GM19397 (cell line): ENCODE data around the gene ZC3H15.
"Not testable (repeated sequence)": the region's sequence is repeated elsewhere in the genome, so short reads cannot be mapped to it uniquely, and the experiment has no call there.

Experiments
- ATAC-seq: cut with Tn5 transposase; IDR thresholded peaks from one replicate; pipeline ENCODE4 v1.9.1; 2021; ENCODE audit warnings: mild to moderate bottlenecking, moderate library complexity; ENCODE audit not compliant: unreplicated experiment

Gene ZC3H15

DNA sequence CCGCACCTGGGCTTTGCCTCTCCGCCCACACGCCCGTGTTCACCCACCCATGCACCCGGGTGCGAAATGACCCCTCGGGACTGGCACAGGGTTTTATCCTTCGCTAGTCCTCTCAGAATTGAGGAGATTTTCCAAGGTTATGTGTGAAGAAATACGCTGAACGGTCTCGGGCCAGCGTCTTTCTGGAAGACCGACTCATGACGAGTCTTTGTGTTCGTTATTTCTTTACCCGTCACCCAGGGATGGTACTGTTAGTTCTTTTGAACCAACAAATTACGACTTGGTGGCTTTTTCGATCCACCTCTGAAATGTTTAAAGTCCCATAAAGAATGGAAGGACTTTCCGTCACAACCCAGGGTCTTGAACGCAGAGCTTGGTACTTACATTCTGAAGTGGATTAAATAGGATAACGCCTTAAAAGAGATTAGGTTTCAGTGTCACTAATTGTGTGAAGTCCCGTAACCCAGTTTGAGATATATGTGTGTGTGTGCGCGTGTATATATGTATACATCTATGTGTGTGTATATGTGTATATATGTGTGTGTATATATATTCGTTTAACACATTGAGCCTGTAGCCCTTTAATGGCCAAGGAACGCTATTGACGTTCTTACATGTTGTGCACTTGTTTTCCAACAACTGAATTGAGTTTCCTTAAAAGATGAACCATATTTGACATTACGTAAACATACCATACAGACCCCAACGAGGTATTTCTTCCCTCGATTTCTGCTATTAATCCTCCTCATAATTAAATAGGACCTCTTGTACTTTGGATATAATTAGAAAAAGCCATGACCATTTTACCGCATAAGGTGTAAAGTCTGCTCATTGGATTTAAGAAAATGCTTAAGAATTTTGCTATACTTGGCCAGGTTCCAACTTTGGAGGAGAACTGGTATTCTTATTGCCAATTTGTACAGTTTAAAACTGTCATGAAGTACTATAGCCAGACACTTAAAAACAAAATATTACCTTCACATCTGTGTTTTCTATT lies 889 bp downstream of the ZC3H15 start:
- ATAC-seq, result no peak

DNA sequence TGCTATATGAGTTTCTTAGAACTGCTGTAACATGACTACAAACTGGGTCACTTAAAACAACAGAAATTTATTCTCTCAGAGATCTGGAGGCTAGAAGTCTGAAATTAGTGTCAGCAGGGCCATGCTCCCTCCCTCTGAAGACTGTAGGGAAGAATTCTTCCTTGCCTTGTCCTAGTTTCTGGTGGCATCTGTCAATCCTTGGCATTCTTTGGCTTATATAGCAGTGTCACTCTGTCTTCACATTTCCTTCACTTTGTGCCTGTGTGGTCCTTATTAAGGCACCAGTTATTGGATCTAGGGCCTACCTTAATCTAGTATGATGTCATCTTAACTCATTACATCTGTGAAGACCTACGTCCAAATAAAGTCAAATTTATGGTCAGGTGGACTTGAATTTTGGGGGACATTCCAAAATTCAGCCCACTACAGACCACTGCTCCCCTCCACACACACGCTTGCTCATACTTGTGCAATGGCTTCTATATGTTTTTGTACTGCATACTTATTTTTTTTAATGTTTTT lies 7.6 kb downstream of the ZC3H15 start:
- ATAC-seq, result no peak

DNA sequence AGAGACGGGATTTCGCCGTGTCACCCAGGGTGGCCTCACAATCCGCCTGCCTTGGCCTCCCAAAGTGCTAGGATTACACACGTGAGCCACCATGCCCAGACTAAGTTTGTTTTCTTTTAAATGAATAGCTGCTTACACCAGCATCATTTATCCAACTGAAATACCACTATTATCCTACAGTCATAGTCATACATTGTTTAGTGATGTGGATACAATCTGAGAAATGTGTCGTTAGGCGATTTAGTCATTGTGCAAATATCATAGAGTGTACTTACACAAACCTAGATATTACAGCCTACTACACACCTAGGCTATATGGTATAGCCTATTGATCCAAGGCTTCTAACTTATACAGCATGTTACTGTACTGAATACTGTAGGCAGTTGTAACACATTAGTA lies 10.3 kb downstream of the ZC3H15 start:
- no peak for ATAC-seq

DNA sequence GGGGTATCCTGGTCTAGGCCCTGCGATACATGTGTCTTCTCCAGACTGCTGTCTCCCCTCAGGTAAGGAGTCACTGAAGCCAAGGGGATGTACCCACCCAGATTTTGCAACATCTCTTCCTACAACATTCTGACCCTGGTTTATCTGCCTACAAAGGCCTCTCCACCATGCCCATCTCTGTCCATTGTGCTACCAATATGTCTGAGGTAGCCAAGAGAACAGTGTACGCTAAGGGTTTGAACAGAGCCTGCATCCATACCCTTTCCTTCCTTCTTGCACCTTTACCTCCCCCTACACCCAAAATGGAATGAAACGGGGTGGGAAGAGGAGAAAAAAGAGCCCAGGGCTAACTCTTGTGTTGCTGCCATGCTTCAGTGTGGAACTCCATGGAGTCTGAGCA lies 11.9 kb downstream of the ZC3H15 start:
- ATAC-seq, result no peak

DNA sequence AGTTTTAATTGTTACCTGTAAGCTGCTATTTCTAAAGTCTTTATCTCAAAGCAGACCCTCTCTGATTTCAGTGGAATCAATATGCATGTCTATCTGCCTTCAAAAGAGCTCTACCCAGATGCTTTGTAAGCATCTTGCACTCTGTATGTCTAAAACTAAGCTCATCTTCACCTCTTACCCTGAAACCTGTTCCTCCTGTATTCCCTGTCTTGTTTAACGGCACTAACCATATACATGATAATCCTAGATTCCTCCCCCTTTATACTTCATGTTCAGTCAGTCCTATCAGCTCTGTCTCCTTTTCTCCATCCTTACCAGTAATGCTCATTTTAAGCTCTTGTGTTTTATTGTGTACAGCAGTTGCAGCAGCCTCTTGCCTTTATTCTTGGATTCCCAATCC lies 12.8 kb downstream of the ZC3H15 start:
- ATAC-seq, result no peak

DNA sequence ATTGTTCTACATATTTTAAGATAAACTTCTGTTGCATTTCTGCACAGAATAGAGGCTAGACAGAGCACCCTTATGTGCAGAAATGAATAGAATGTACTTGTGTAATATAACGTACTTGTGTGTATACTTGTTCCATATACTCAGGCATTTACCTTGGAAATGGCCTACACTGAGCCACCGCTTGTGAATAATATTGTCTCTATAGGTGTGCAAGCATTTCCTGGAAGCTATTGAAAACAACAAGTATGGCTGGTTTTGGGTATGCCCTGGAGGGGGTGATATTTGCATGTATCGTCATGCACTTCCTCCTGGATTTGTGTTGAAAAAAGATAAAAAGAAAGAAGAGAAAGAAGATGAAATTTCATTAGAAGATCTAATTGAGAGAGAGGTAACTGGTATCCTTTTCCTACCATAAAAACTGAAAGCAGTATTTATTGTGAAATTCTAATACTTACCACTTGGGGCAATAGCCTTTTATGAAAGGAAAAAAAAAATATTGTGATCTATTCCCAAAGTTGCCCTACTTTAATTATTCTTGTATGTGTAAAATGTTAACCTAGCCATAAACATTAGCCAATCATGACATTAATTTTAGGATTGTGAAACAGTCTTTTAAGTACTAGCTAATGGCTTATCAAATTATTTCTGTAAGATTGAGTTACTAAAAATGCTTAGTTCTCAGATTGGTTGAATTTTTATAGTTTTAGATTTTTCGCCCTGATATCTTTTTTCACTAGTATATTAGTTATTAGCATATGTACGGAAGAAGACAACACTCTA lies 18.0 kb downstream of the ZC3H15 start:
- no peak for ATAC-seq

DNA sequence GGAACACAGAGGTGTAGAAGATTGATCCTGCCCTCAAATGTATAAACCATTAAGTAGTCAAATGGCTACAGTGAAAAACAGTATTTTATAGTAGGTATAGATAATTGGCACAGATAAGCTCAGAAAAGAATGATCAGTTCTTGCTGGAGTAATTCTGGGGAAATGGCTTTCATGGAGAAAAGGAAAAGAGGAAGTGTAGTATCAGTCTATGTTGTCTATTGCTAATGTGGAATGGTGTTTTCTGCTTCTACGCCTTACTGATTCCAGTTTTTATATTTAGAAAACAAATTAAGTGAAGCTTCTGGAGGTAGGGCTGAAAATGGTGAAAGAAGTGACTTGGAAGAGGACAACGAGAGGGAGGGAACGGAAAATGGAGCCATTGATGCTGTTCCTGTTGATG lies 22.2 kb downstream of the ZC3H15 start:
- ATAC-seq, result no peak

DNA sequence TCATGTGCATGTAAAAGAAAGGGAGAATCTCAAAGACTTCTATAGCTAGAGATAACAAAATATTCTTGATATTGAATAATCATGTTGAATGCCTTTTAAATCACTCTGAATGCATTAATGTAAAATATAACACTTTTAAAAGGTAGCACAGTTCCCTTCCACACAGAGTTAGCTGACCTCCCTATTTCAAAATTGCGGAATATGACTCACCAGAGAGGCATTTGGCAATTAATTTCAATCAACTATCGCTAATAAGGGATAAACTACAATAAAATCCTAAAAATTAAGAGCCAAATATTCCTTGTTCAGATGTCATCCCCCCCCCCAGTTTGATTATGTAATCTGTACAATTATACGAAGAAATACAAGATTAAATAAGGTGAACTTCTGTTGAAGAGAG lies 29.3 kb downstream of the ZC3H15 start:
- ATAC-seq, result no peak

DNA sequence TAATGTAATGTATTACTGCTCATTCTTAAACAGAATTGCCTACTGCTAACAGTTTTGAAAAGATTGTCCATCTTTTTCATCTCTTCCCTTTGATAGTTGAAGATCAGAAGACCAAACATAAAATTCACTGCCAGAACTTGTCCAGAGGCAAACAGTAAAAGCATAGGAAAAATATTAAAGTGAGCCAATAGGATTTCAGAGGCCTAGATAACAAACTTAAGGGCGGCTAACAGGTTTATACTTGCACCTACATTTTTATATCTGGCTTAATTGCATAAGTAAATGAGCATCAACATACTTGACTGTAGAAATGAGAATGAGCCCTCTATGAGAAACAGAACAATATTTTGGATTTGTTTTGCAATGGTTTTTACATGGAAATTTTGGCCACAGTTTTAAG lies 30.3 kb downstream of the ZC3H15 start:
- ATAC-seq, result no peak

DNA sequence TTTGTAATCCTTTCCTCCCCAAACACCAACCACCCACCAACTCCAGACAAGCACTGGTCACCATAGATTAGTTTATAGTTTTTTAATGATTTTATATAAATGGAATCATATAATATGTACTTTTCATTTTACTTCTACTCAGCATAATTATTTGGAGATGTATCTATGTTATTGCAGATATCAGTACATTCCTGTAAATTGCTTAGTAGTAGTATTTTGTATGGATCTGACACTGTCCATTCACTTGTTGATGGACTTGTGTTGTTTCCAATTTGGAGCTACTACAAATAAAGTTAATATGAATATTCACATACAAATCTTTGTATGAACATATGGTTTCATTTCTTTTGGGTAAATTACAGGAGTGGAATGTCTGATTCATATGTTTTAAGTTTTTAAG lies 31.0 kb downstream of the ZC3H15 start:
- no peak for ATAC-seq

DNA sequence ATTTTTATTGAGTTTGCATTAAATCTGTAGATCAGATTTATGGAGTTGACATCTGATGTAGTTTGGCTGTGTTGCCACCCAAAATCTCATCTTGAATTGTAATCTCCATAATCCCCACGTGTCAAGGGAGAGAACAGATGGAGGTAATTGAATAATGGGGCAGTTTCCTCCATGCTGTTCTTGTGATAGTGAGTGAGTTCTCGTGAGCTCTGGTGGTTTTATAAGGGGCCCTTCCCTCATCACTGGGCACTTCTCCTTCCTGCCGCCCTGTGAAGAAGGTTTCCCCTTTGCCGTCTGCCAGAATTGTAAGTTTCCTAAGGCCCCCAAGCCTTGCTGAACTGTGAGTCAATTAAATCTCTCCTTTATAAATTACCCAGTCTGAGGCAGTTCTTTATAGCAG lies 32.2 kb downstream of the ZC3H15 start:
- ATAC-seq, result no peak

DNA sequence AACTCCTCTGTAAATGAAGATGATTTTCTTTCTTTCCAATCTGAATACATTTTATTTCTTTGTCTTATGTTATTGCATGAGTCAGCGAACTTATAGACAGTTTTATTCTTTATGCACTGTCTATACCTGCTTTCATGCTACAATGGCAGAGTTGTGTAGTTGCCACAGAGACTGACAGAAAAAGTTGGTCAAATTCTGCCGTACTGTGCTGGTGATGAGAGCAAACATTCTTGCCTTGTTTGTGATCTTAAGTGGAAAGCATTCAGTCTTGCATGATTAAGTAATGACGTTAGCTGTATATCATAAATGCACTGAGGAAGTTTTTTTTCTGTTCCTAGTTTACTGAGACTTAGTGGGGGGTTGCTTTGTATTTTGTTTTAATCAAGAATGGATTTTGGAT lies 32.9 kb downstream of the ZC3H15 start:
- no peak for ATAC-seq

DNA sequence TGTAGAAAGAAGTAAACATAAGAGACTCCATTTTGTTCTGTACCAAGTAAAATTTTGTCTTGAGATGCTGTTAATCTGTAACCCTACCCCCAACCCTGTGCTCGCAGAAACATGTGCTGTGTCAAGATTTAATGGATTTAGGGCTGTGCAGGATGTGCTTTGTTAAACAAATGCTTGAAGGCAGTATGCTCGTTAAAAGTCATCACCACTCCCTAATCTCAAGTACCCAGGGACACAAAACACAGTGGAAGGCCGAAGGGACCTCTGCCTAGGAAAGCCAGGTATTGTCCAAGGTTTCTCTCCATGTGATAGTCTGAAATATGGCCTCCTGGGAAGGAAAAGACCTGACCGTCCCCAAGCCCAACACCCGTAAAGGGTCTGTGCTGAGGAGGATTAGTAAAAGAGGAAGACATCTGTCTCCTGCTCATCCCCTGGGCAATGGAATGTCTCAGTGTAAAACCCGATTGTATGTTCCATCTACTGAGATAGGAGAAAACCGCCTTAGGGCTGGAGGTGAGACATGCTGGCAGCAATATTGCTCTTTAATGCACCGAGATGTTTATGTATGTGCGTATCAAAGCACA lies 35.6 kb downstream of the ZC3H15 start:
- ATAC-seq, result not testable (repeated sequence)

DNA sequence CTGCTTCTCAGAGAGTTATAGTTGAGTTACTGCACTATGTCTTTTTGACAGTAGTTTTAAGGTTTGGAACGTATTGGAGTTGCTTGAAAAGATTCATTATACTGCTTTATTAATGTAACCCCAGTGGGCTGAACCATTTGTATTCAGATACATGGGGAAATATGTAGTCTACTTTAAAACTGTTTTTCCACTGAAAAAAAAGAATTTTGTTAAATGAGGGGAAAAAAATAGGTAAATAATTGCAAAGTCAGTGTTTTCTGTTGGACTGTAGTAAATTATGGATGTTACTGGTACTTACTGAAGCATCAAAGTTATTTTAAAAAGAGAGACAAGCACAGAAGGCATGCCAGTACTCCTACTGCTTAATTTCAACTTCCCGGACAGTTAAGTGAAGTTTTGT lies 36.4 kb downstream of the ZC3H15 start:
- no peak for ATAC-seq

DNA sequence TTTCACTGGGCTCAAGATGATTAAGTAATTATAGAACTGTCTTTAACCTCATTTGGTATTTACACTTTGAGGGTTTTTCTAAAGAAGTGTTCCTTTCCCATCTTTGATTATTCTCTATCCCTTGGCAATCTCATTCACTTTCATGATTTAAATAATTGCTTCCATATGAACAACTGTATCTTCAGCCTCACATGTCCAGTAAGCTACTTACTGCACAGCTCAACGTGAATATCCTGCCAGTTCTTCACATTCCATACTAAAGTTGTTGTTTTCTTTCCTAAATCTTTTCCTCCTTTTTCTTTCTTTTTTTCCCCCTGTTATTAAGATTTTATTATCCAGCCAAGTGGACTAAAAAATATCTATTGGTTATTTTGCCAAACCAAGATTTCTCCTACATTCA lies 37.7 kb downstream of the ZC3H15 start:
- ATAC-seq, result no peak

DNA sequence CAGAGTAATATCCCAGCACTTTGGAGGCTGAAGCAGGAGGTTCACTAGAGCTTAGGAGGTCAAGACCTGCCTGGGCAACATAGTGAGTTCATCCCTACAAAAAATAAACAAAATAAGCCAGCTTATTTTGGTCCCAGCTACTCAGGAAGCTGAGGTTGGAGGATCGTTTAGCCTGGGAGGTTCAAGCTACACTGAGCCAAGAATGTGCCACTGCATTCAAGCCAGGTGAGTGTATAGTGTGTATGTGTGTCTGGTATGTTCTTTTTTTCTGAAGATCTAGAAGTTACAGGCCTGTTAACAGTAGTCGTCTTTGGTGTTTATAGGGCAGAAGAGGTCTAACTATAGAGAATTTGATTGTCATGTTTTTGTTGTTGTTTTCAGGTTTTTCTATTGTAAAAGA lies 40.2 kb downstream of the ZC3H15 start:
- no peak for ATAC-seq

DNA sequence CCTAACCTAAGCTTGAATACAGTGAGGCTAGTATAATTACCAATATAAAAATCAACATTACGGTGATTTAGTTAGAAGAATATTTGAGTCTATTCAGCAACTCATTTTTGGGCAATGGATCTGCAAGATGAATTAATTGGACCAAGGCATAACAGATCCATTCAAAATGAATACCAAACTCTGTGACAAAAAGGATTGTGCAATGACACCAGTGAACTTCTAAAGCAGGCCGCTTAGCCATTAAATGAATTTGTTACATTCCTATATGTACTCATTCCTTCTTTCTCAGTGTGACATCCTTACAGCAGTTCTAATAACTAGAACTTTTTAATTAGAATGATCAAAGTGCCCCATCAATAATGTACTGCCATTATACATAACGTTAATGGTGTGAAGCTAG lies 44.3 kb downstream of the ZC3H15 start:
- ATAC-seq, result no peak

DNA sequence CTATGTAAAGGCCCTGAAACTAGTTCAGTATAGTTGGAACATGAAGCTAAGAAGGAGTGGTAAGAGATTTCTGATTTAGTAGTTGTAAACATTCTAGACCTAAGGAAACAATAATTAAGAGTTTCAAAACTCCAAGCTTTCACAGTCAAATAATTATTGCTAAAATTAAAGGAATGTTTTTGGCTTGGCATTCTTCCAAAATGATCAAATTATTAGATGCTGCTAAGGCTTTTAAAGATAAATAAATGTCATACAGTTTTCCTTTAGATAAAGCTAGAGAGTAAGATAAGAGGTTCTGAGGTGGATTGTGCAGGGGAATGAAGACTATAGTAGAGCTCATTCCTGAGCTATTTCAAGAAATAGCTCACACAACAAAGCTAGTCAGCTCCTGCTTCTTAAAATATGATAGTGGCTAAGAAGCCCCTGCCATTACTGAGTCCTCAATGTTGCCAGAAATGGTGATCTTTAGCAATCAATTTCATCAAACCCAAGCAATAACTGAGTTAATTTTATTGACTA lies 45.3 kb downstream of the ZC3H15 start:
- ATAC-seq, result no peak

DNA sequence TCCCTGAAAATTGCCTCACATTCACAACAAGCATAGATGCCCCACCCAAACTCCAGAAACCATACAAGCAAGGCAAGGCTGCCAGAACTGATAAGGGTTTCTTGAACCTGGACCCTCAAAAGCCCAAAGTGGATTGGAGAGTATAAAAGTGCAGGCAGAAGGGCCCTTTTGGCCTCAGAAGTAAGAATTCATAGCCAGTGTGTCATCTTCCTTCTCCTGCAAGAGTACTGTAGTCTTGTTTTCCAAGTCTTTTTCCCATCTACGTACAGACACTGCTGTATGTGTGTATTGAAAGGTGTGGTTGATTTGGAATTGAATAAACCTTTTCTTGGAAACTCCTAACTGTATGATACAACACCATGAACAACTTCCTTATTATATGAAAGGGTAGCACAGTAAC lies 46.8 kb downstream of the ZC3H15 start:
- ATAC-seq, result no peak

DNA sequence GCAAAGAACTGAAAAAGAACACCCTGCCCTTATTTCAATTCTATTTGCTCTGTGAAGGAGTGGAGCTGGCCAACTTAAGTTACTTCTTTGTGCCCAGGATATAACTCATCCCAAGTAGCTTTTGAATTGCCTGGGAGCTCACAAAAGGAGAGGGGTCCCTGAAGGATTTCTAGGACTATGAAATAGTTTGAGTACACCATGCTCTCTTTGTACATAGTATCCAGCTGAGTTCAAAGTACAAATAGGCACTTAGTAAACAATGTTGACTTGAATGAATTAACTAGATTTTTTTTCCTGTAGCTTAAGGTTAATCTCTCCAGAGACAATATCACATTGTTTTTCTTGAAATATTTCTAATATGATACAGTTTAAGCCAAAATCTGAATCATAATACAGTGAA lies 47.7 kb downstream of the ZC3H15 start:
- ATAC-seq, result no peak

DNA sequence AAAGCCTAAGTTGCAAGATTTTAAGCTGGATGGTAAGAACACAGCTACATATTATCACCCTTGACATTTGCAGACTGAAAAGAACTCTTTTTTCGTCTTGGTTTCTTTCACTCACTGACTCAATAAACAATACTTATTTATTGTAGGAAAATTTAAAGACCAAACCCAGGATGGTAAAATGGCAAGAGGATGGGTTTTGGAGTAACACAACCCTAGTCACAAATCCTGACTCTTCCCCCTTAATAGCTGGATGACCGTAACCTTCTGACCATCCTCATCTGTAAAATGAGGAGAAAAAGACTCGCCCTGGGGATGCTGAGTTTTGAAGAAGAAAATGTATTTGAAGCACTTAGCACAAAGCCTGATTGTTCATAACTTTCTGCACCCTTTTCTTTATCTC lies 48.3 kb downstream of the ZC3H15 start:
- ATAC-seq, result no peak
